Measurements from ENCODE around the gene CYP1A2. TPM values are rescaled to one million over a fixed set of nuclear protein-coding genes. Genes with fewer than 3 reads are reported as not detected.

Gene CYP1A2
- total RNA-seq, 6 experiments from 2014 or later: 0.81 to 235 (median 65.0) TPM

DNA sequence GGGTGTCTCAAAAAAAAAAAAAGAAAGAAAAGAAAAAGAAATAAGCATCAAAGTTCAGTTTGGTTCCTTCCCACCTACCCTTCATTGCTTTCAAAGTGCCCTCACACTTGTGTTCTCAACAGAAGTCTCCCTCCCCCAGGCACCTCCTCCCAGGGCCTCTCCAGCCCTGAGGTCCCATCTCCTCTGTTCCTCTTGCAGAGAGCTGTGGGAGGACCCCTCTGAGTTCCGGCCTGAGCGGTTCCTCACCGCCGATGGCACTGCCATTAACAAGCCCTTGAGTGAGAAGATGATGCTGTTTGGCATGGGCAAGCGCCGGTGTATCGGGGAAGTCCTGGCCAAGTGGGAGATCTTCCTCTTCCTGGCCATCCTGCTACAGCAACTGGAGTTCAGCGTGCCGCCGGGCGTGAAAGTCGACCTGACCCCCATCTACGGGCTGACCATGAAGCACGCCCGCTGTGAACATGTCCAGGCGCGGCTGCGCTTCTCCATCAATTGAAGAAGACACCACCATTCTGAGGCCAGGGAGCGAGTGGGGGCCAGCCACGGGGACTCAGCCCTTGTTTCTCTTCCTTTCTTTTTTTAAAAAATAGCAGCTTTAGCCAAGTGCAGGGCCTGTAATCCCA lies 6.1 kb downstream of the CYP1A2 start:
- DNase-seq: no peak
- H3K4me1 ChIP-seq: peaks cover 0 to 27% (median 10%) of the 10 kb centered on the region in 4 donors
- no peak overlapping the region for H3K4me3 ChIP-seq
- H3K36me3 ChIP-seq: peaks cover 0 to 11% (median 0%) of the 10 kb centered on the region in 4 donors
- WGBS (ENCODE audit: insufficient coverage, low coverage, low lambda C conversion rate, missing lambda C conversion rate): 89% methylated on average over 11 of the region's 20 CpGs
- no peak for ATAC-seq
- H3K27ac ChIP-seq: no peak overlapping the region
- intact Hi-C loops (cut with DNase I): no loop called here
- H3K9me3 ChIP-seq: no peaks in the 10 kb centered on the region
- TF ChIP-seq POLR2A (IDR thresholded peaks at IDR 0.05): no peak
- TF ChIP-seq, protein P1, sequence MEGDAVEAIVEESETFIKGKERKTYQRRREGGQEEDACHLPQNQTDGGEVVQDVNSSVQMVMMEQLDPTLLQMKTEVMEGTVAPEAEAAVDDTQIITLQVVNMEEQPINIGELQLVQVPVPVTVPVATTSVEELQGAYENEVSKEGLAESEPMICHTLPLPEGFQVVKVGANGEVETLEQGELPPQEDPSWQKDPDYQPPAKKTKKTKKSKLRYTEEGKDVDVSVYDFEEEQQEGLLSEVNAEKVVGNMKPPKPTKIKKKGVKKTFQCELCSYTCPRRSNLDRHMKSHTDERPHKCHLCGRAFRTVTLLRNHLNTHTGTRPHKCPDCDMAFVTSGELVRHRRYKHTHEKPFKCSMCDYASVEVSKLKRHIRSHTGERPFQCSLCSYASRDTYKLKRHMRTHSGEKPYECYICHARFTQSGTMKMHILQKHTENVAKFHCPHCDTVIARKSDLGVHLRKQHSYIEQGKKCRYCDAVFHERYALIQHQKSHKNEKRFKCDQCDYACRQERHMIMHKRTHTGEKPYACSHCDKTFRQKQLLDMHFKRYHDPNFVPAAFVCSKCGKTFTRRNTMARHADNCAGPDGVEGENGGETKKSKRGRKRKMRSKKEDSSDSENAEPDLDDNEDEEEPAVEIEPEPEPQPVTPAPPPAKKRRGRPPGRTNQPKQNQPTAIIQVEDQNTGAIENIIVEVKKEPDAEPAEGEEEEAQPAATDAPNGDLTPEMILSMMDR (IDR thresholded peaks at IDR 0.05): no peak
- H3K27me3 ChIP-seq: no peaks in the 10 kb centered on the region

DNA sequence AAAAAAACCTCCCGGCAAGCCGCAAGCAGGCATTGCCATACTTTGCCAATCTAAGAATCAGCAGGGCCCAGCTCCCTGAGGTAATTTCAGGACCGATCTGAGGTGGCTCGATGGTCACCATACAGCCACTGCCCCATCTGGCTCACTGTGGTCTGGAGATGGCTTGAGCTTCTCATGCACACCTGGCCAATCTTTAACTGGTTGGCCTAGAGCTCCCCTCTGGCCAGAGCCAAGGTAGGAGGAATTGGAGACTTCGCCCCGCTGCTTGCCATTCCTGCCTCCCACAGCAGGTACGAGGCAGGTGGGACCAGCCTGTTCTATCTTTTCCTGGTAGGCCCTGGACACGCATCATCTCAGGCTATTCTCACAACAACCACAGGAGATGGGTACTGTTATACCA lies 10.1 kb downstream of the CYP1A2 start:
- WGBS (ENCODE audit: insufficient coverage, low coverage, low lambda C conversion rate, missing lambda C conversion rate): 64% methylated on average over 5 of the region's 8 CpGs
- DNase-seq (peak in 1 of 3 donors; percentile 57), ATAC-seq (peak; percentile 71 to 85 (median 81))
- H3K9me3 ChIP-seq: no peaks in the 10 kb centered on the region
- TF ChIP-seq POLR2A (IDR thresholded peaks at IDR 0.05): no peak
- TF ChIP-seq, protein P1 (IDR thresholded peaks at IDR 0.05): no peak
- H3K4me3 ChIP-seq: no peak overlapping the region
- intact Hi-C loops (cut with DNase I): no loop called here
- H3K27ac ChIP-seq: no peak overlapping the region
- peaks cover 0 to 14% (median 5%) of the 10 kb centered on the region in 4 donors for H3K4me1 ChIP-seq
- H3K27me3 ChIP-seq: no peaks in the 10 kb centered on the region
- H3K36me3 ChIP-seq: peaks cover 0 to 8% (median 0%) of the 10 kb centered on the region in 4 donors

DNA sequence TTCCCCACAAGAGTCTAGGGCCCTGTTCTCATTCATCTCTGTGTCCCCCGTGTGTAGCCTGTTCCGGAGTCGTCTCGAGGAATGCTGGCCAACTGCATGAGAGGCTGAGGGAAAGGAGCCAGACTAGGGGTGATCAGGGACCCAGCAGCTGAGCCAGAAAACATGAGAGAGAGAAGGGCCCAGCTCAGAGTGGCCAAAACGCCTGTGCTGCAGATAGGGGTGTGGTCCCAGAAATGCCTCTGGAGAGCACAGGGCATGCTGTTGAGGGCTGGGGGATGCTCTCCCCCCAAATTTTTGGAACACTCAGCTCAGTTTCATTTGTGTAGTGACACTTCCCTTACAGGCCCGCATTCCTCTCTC lies 14.1 kb downstream of the CYP1A2 start:
- intact Hi-C loops (cut with DNase I): no loop called here
- WGBS (ENCODE audit: insufficient coverage, low coverage, low lambda C conversion rate, missing lambda C conversion rate): 25% methylated on average over 2 of the region's 6 CpGs
- ATAC-seq: no peak
- Histone ChIP-seq H3K36me3 (no peaks in the 10 kb centered on the region), H3K9me3 (no peaks in the 10 kb centered on the region), H3K4me3 (no peak overlapping the region), H3K27ac (no peak overlapping the region), H3K27me3 (no peaks in the 10 kb centered on the region), H3K4me1 (peaks cover 0 to 14% (median 5%) of the 10 kb centered on the region in 4 donors)
- TF ChIP-seq, protein P1 (IDR thresholded peaks at IDR 0.05): no peak
- TF ChIP-seq POLR2A (IDR thresholded peaks at IDR 0.05): no peak
- DNase-seq: no peak

DNA sequence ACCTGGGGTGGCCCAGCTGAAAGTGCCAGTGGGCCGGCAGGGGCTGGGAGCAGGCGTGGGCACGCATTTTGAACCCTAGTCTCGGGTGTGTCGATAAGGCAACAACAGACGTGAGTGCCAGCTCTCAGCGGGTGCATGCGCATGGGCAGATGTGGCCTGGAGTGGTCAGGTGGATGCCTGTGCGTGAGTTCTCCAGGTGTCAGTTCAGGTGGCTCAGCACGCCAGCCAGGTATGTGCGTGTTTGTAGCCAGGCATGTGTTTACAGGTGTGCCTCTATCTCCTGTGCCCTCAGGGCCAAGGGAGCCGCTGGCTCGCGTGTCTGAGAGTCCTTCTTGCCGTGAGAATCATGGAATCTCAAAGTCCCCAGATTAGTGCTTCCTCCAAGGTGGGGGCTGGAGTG lies 14.8 kb downstream of the CYP1A2 start:
- Histone ChIP-seq H3K27me3 (no peaks in the 10 kb centered on the region), H3K27ac (no peak overlapping the region), H3K4me3 (no peak overlapping the region), H3K4me1 (peaks cover 0 to 13% (median 4%) of the 10 kb centered on the region in 4 donors), H3K36me3 (no peaks in the 10 kb centered on the region), H3K9me3 (no peaks in the 10 kb centered on the region)
- WGBS (ENCODE audit: insufficient coverage, low coverage, low lambda C conversion rate, missing lambda C conversion rate): 40% methylated on average over 1 of the region's 15 CpGs
- intact Hi-C loops (cut with DNase I): no loop called here
- TF ChIP-seq, protein P1 (IDR thresholded peaks at IDR 0.05): no peak
- TF ChIP-seq POLR2A (IDR thresholded peaks at IDR 0.05): no peak
- DNase-seq (no peak), ATAC-seq (peak in 3 of 4 donors; percentile 18 to 43 (median 19))
